Measurements from ENCODE around the gene MAGEA8. TPM values are rescaled to one million over a fixed set of nuclear protein-coding genes. Genes with fewer than 3 reads are reported as not detected.

MAGEA8 gene
- total and polyA plus RNA-seq, 10 of the 15 experiments (the other 5 are each of a cell fraction or from before 2014, with no cell fraction given) = 0.06 to 0.20 (median 0.13) TPM; not detected in 7

- ChIA-PET POLR2A (interaction anchor here (0.6 to 0.9 kb wide), 3 partner anchors 13 to 90 kb away, joined by 3 to 5 read pairs (median 4); no protein-coding TSS in a partner anchor), SMC1A (ENCODE audit: uncharacterized antibody, unreplicated experiment) (no interaction called here), CTCF (no interaction called here), RAD21 (ENCODE audit: unreplicated experiment) (no interaction called here)
- no peak for DNase-seq (ENCODE audit: low read depth, low spot score)
- H2AFZ ChIP-seq (ENCODE audit: control insufficient read depth, low read depth, low read length) = no peak overlapping the region
- whole genome bisulfite sequencing (ENCODE audit: insufficient coverage, insufficient replicate concordance, low lambda C conversion rate, missing lambda C conversion rate) = 25% methylated on average over 2 of the region's 2 CpGs
- no peaks in the 10 kb centered on the region for H4K20me1 ChIP-seq (ENCODE audit: control insufficient read depth, insufficient read depth)
- H3K79me2 ChIP-seq (ENCODE audit: control insufficient read depth, insufficient read depth, low read length) = no peaks in the 10 kb centered on the region
- no peak overlapping the region for H3K27ac ChIP-seq (ENCODE audit: control insufficient read depth, insufficient read depth)
- H3K36me3 ChIP-seq (ENCODE audit: control insufficient read depth in 2 of 2, insufficient read depth in 2 of 2, low read length in 1 of 2) = no peaks in the 10 kb centered on the region
- H3K4me2 ChIP-seq (ENCODE audit: control insufficient read depth, insufficient read depth) = no peak overlapping the region
- no peak for FAIRE-seq
- TF ChIP-seq POLR2AphosphoS2 (IDR thresholded peaks at IDR 0.05; ENCODE audit: low read depth, low read length) (no peak), HDAC6 (IDR thresholded peaks at IDR 0.05; ENCODE audit: unreplicated experiment) (no peak), EZH2 (IDR thresholded peaks at IDR 0.05; ENCODE audit: borderline replicate concordance, control insufficient read depth, low read depth, low read length) (no peak), FOXK2 (IDR thresholded peaks at IDR 0.05) (no peak), RELB (IDR thresholded peaks at IDR 0.05; ENCODE audit: low read depth) (no peak), ZNF217 (IDR thresholded peaks at IDR 0.05) (no peak), PAX5 (IDR thresholded peaks at IDR 0.05; ENCODE audit: borderline replicate concordance, low read depth, low read length) (no peak), STAT1 (conservative IDR thresholded peaks at IDR 0.05) (no peak)
- no peak overlapping the region for H3K9ac ChIP-seq (ENCODE audit: control insufficient read depth, insufficient read depth, low read length)
- no peak overlapping the region for H3K4me3 ChIP-seq
- H3K4me1 ChIP-seq (ENCODE audit: control insufficient read depth, insufficient read depth, low read length) = no peaks in the 10 kb centered on the region
- intact Hi-C loops (cut with micrococcal nuclease; ENCODE audit: unreplicated experiment) (no loop called here), in situ Hi-C loops (cut with MboI) (no loop called here)
- H3K27me3 ChIP-seq (replicated peaks in 1 of 2; ENCODE audit: control insufficient read depth in 2 of 2, insufficient read depth in 2 of 2, low read length in 1 of 2) = no peaks in the 10 kb centered on the region
- ATAC-seq = no peak
- BruUV-seq (replicated peaks) = no TSS peak
- no peaks in the 10 kb centered on the region; the same call in 2 of the 3 replicates for H3K9me3 ChIP-seq (replicated peaks; ENCODE audit: control insufficient read depth, insufficient read depth, low read length)
These were observed 31.2 kb upstream of the MAGEA8 start for GRCh38 chrX:149849787-149850186.
